Pancreas (tissue), 10 donors: Measurements from ENCODE around the gene GNAQ. TPM values are rescaled to one million over a fixed set of nuclear protein-coding genes. Genes with fewer than 3 reads are reported as not detected.

Experiments used
- ATAC-seq, 4 donors: fragments of 200-7000 bp; cut with Tn5 transposase; one replicate each; pipeline versions ENCODE4 v1.8.0 to v1.9.1; 2020; ENCODE audit warnings: mild to moderate bottlenecking in 4 of 4, moderate library complexity in 4 of 4
- DNase-seq, 6 donors: peaks; one replicate each; pipeline ENCODE4 v3.0.0-alpha.2; 2020
- FAIRE-seq: peaks from 2 replicates; lab custom pipeline; 2012; peaks lifted over from hg19 to GRCh38; lab: Jason Lieb, UNC
- H3K27ac ChIP-seq, 4 donors: fragments of 200-600 bp; sonication (generic); 1 replicate in 3 of 4; 2 replicates in 1 of 4; pipeline versions ENCODE4 v1.5.0 to v1.8.0; 2020
- H3K27me3 ChIP-seq, 4 donors: fragments of 200-600 bp; one replicate each; pipeline ENCODE4 v1.8.0; 2021
- H3K36me3 ChIP-seq, 3 donors: fragments of 200-600 bp; sonication (generic) in 1 of 3; one replicate each; pipeline versions ENCODE4 v1.5.0 to v1.8.0; 2020 to 2021
- H3K4me1 ChIP-seq, 3 donors: fragments of 200-600 bp; one replicate each; pipeline ENCODE4 v1.8.0; 2021
- H3K4me3 ChIP-seq, 4 donors: fragments of 200-600 bp; sonication (generic) in 2 of 4; one replicate each; pipeline versions ENCODE4 v1.5.0 to v1.8.0; 2020 to 2021
- H3K9me3 ChIP-seq, 4 donors: fragments of 200-600 bp; one replicate each; pipeline ENCODE4 v1.8.0; 2021
- CTCF ChIP-seq, 4 donors: fragments of 200-600 bp; sonication (generic) in 3 of 4; IDR thresholded peaks; one replicate each; pipeline versions ENCODE4 v1.5.0 to v1.8.0; 2021; ENCODE audit warnings: antibody characterized with exemption in 4 of 4
- WGBS, 2 donors: extraction: QIAGEN DNeasy Blood & Tissue Kit; methylation state at CpG; one replicate each; pipeline ENCODE4 v1.1.7; 2013; 5-methylcytosine and 5-hydroxymethylcytosine counted together
- intact Hi-C, 3 donors: fragments of 100-400 bp; cut with DNase I; formaldehyde crosslinking; loops; one replicate each; pipeline versions ENCODE4 v1.11.1 to v1.14.2; 2022
- polyA plus RNA-seq, 2 donors: library from polyadenylated mRNA; stranded (reverse); fragments of 200-250 nt; gene quantifications; one replicate each; pipeline ENCODE4 v1.2.3, GENCODE V29; 2013
- total RNA-seq, 6 donors: library from RNA; stranded (reverse); fragmentation: NEBNext Ultra II Directional in 4 of 6; extraction: Animal tissue kit (Norgen Biotek cat#: 25700) in 4 of 6; gene quantifications; one replicate each; pipeline versions ENCODE4 v1.2.1 to v1.2.4, GENCODE V29; 2021 to 2023
- donor health status: healthy with polysubstance abuse.
- donor health status: DM: no; HTN: no; CAD: no; lungs with moderate emphysema.
- donor health status: DM: no; HTN: no; CAD: no.
- donor health status: control.
- donor health status: control.
- donor health status: Bipolar disorder and iron deficiency.
- donor health status: DM: yes; HTN: yes; CAD: no.
- donor health status: DM: no; HTN: no; CAD: no.
- donor health status: DM: no; HTN: no; CAD: no.
- donor health status: DM: yes; HTN: yes; CAD: no.

Gene GNAQ
- total RNA-seq (10 to 100 TPM; 17.1 to 33.8 (median 21.1) TPM), polyA plus RNA-seq (10 to 100 TPM in 1 of 2 donors, 1 to 10 TPM in 1; 6.7 to 12.5 TPM)

GRCh38 chr9:78031444-78031892 lies at the start of gene GNAQ:
Gene GNAQ (minus strand): TSS chr9:78031811. CDS start chr9:78031235, 576 bp downstream.
- H3K4me1 ChIP-seq = peaks cover 19 to 35% (median 34%) of the 10 kb centered on the region in 3 donors
- no peaks in the 10 kb centered on the region for H3K9me3 ChIP-seq
- peak in 3 of 6 donors; percentile 11 to 67 (median 57) for DNase-seq
- no peaks in the 10 kb centered on the region for H3K36me3 ChIP-seq
- H3K4me3 ChIP-seq = peak within 1 kb of the TSS; percentile 34 to 84 (median 66)
- 0% methylated on average over 79 of the region's 79 CpGs; no CpG with 5 or more reads in 1 of the 2 donors for WGBS, 2 donors
- no peak for TF ChIP-seq CTCF (IDR thresholded peaks at IDR 0.05)
- FAIRE-seq = no peak
- no peaks in the 10 kb centered on the region for H3K27me3 ChIP-seq
- H3K27ac ChIP-seq = peak within 1 kb of the TSS; percentile 64 to 95 (median 92)
- no peak for ATAC-seq
- intact Hi-C loops = loop anchor here in 1 of 3 donors (10.0 kb wide), 1 partner anchor 187 kb away; no protein-coding TSS in a partner anchor

- FAIRE-seq = no peak
- Histone ChIP-seq H3K4me1 (no peaks in the 10 kb centered on the region), H3K36me3 (no peaks in the 10 kb centered on the region), H3K4me3 (no peak overlapping the region), H3K27ac (no peak overlapping the region), H3K27me3 (no peaks in the 10 kb centered on the region), H3K9me3 (no peaks in the 10 kb centered on the region)
- TF ChIP-seq CTCF (IDR thresholded peaks at IDR 0.05) = no peak
- 48 to 58% methylated on average over 4 of the region's 4 CpGs for WGBS, 2 donors
- DNase-seq = no peak
- intact Hi-C loops = no loop called here
- ATAC-seq = no peak
Observed at GRCh38 chr9:78074385-78075291, 43.0 kb upstream of the GNAQ start.

GRCh38 chr9:78073722-78074121 lies 42.1 kb upstream of the GNAQ start:
- ATAC-seq = no peak
- WGBS, 2 donors = 46 to 59% methylated on average over 8 of the region's 8 CpGs
- intact Hi-C loops = no loop called here

GRCh38 chr9:78072586-78073199 lies 41.1 kb upstream of the GNAQ start:
- no peak for DNase-seq
- H3K4me3 ChIP-seq = no peak overlapping the region
- H3K27ac ChIP-seq = no peak overlapping the region
- no peaks in the 10 kb centered on the region for H3K9me3 ChIP-seq
- intact Hi-C loops = no loop called here
- H3K27me3 ChIP-seq = no peaks in the 10 kb centered on the region
- H3K36me3 ChIP-seq = no peaks in the 10 kb centered on the region
- FAIRE-seq = no peak
- no peaks in the 10 kb centered on the region for H3K4me1 ChIP-seq
- no peak for ATAC-seq
- TF ChIP-seq CTCF (IDR thresholded peaks at IDR 0.05) = no peak
- WGBS, 2 donors = 66 to 73% methylated on average over 3 of the region's 3 CpGs

More at GRCh38 chr9:78073722-78074121, 42.1 kb upstream of the GNAQ start:
- Histone ChIP-seq H3K27ac (no peak overlapping the region), H3K4me1 (no peaks in the 10 kb centered on the region), H3K9me3 (no peaks in the 10 kb centered on the region), H3K27me3 (no peaks in the 10 kb centered on the region), H3K36me3 (no peaks in the 10 kb centered on the region), H3K4me3 (no peak overlapping the region)
- DNase-seq (no peak), FAIRE-seq (no peak)
- no peak for TF ChIP-seq CTCF (IDR thresholded peaks at IDR 0.05)
